SK-N-MC (cell line): ENCODE results near the gene AAK1.

Experiments
- EZH2 ChIP-seq: fragments of 200-600 bp; sonication (generic); IDR thresholded peaks from one replicate; pipeline ENCODE4 v1.6.1; 2017; ENCODE audit warnings: antibody characterized with exemption
- FOXP2 ChIP-seq: optimal IDR thresholded peaks from 2 replicates; pipeline ENCODE3; 2011; ENCODE audit warnings: mild to moderate bottlenecking, moderate library complexity; ENCODE audit not compliant: insufficient read depth; ENCODE audit errors: extremely low read length, control extremely low read depth
- POLR2AphosphoS5 ChIP-seq: IDR thresholded peaks from 2 replicates; pipeline ENCODE4 v1.6.1; 2012; ENCODE audit warnings: mild to moderate bottlenecking, low read depth, low read length, borderline replicate concordance

- TF ChIP-seq POLR2AphosphoS5: no peak
- TF ChIP-seq EZH2: no peak
- no peak for TF ChIP-seq FOXP2
Observed at GRCh38 chr2:69615969-69616368, 27.6 kb downstream of the AAK1 start.
